NCI-H1417 (cell line): ENCODE measurements around the gene RHBDD3.

Source experiments
- DNase-seq, 3 experiments: peaks; one replicate each; lab custom pipeline; 2025; lab: John Stamatoyannopoulos, UW

Gene RHBDD3

GRCh38 chr22:29306175-29306834 is 38.5 kb upstream of the RHBDD3 start, which contains the start of gene GAS2L1:
GAS2L1 (plus strand) TSS chr22:29306650; CDS start chr22:29308106, 1,456 bp downstream.
- DNase-seq = peak; percentile 48 to 74 (median 72)

GRCh38 chr22:29305836-29306174 is 38.0 kb upstream of the RHBDD3 start:
- DNase-seq = no peak

GRCh38 chr22:29302681-29303465 is 35.1 kb upstream of the RHBDD3 start:
- DNase-seq = no peak

- no peak for DNase-seq
These were observed 34.6 kb upstream of the RHBDD3 start for GRCh38 chr22:29302402-29302680.

GRCh38 chr22:29301716-29302401 is 34.1 kb upstream of the RHBDD3 start:
- DNase-seq = peak in 1 of 3 experiments; percentile 27

- DNase-seq = no peak
These were observed 33.2 kb upstream of the RHBDD3 start for GRCh38 chr22:29300807-29301601.

- no peak for DNase-seq
These were observed 32.7 kb upstream of the RHBDD3 start for GRCh38 chr22:29300467-29300806.

- no peak for DNase-seq
These were observed 31.5 kb upstream of the RHBDD3 start for GRCh38 chr22:29299136-29299900.

GRCh38 chr22:29298641-29299040 is 30.9 kb upstream of the RHBDD3 start:
- no peak for DNase-seq

GRCh38 chr22:29292379-29292778 is 24.6 kb upstream of the RHBDD3 start:
- no peak for DNase-seq

GRCh38 chr22:29291215-29291614 is 23.4 kb upstream of the RHBDD3 start:
- DNase-seq = no peak

- DNase-seq = no peak
These were observed 22.3 kb upstream of the RHBDD3 start for GRCh38 chr22:29290061-29290460.

- DNase-seq = no peak
These were observed 21.1 kb upstream of the RHBDD3 start for GRCh38 chr22:29288837-29289236.

- DNase-seq = no peak
These were observed 16.4 kb upstream of the RHBDD3 start for GRCh38 chr22:29284196-29284595.

- no peak for DNase-seq
These were observed 10.1 kb upstream of the RHBDD3 start for GRCh38 chr22:29277927-29278326.

- no peak for DNase-seq
These were observed 8.2 kb upstream of the RHBDD3 start for GRCh38 chr22:29275819-29276565.

- no peak for DNase-seq
These were observed 7.4 kb upstream of the RHBDD3 start for GRCh38 chr22:29275167-29275566.

- no peak for DNase-seq
These were observed 4.8 kb upstream of the RHBDD3 start for GRCh38 chr22:29272624-29273023.

- no peak for DNase-seq
These were observed 2.9 kb upstream of the RHBDD3 start for GRCh38 chr22:29270475-29271271.
